HepG2 (cell line): Measurements from ENCODE around the gene TSKU. TPM values are rescaled to one million over a fixed set of nuclear protein-coding genes. Genes with fewer than 3 reads are reported as not detected.

Experiments used
- BATF2 ChIP-seq: sonication (generic); formaldehyde crosslinking; IDR thresholded peaks from 2 replicates; pipeline ENCODE4 v1.8.0; 2022; ENCODE audit warnings: mild to moderate bottlenecking, missing genetic modification reagents, moderate library complexity
- CENPBD1 ChIP-seq: sonication (generic); formaldehyde crosslinking; IDR thresholded peaks from 2 replicates; pipeline ENCODE4 v1.8.0; 2022; ENCODE audit warnings: missing genetic modification reagents, low read depth, mild to moderate bottlenecking, borderline replicate concordance
- DRAP1 ChIP-seq: IDR thresholded peaks from 2 replicates; pipeline ENCODE4 v1.6.1; 2016; ENCODE audit warnings: missing genetic modification reagents, missing compliant biosample characterization
- IRF2 ChIP-seq: IDR thresholded peaks from 2 replicates; pipeline ENCODE4 v1.6.1; 2018; ENCODE audit warnings: missing genetic modification reagents, missing compliant biosample characterization
- KMT2B ChIP-seq: IDR thresholded peaks from 2 replicates; pipeline ENCODE4 v1.6.1; 2016; ENCODE audit warnings: missing genetic modification reagents, missing compliant biosample characterization
- NFE2 ChIP-seq: sonication (generic); formaldehyde crosslinking; IDR thresholded peaks from 2 replicates; pipeline ENCODE4 v1.4.0; 2020; ENCODE audit warnings: missing genetic modification reagents
- NONO ChIP-seq, 2 experiments: fragments of 450-650 bp in 1 of 2; sonication (generic) in 1 of 2; formaldehyde crosslinking in 1 of 2; IDR thresholded peaks in 1 of 2; conservative IDR thresholded peaks in 1 of 2; 2 replicates each; pipeline versions ENCODE4 v1.6.1 to v1.8.0; 2017 to 2022; ENCODE audit warnings: mild to moderate bottlenecking in 1 of 2, missing genetic modification reagents in 1 of 2, moderate library complexity in 1 of 2
- RBAK ChIP-seq: sonication (generic); formaldehyde crosslinking; IDR thresholded peaks from 2 replicates; pipeline ENCODE4 v1.5.1; 2020; ENCODE audit warnings: mild to moderate bottlenecking, missing genetic modification reagents
- RFX3 ChIP-seq: IDR thresholded peaks from 2 replicates; pipeline ENCODE4 v1.6.1; 2016; ENCODE audit warnings: missing biosample characterization, missing genetic modification reagents
- SIN3A ChIP-seq: IDR thresholded peaks from 2 replicates; pipeline ENCODE4 v1.6.1; 2011; ENCODE audit warnings: low read depth, mild to moderate bottlenecking, control low read depth, low read length, borderline replicate concordance
- TMF1 ChIP-seq: sonication (generic); formaldehyde crosslinking; IDR thresholded peaks from 2 replicates; pipeline ENCODE4 v1.8.1; 2022; ENCODE audit warnings: low read depth, missing genetic modification reagents
- ZBTB42 ChIP-seq: sonication (generic); formaldehyde crosslinking; IDR thresholded peaks from 2 replicates; pipeline ENCODE4 v1.5.0; 2020; ENCODE audit warnings: mild to moderate bottlenecking, missing genetic modification reagents
- ZEB1 ChIP-seq: IDR thresholded peaks from 2 replicates; pipeline ENCODE4 v1.6.1; 2012; ENCODE audit warnings: mild to moderate bottlenecking, low read depth, inconsistent platforms; ENCODE audit not compliant: insufficient replicate concordance
- ZFP36L1 ChIP-seq: sonication (generic); formaldehyde crosslinking; IDR thresholded peaks from 2 replicates; pipeline ENCODE4 v1.8.0; 2022; ENCODE audit warnings: mild to moderate bottlenecking, missing genetic modification reagents, moderate library complexity
- ZFP91 ChIP-seq: sonication (generic); formaldehyde crosslinking; IDR thresholded peaks from 2 replicates; pipeline ENCODE4 v1.9.0; 2022; ENCODE audit warnings: missing genetic modification reagents, mild to moderate bottlenecking, borderline replicate concordance
- ZNF224 ChIP-seq: sonication (generic); formaldehyde crosslinking; IDR thresholded peaks from 2 replicates; pipeline ENCODE4 v1.5.0; 2020; ENCODE audit warnings: mild to moderate bottlenecking, missing genetic modification reagents
- ZNF232 ChIP-seq: sonication (generic); formaldehyde crosslinking; IDR thresholded peaks from 2 replicates; pipeline ENCODE4 v1.4.0; 2020; ENCODE audit warnings: missing genetic modification reagents, borderline replicate concordance
- ZNF724P ChIP-seq: sonication (generic); formaldehyde crosslinking; IDR thresholded peaks from 2 replicates; pipeline ENCODE4 v1.8.0; 2022; ENCODE audit warnings: missing genetic modification reagents, borderline replicate concordance
- ZSCAN22 ChIP-seq: sonication (generic); formaldehyde crosslinking; IDR thresholded peaks from 2 replicates; pipeline ENCODE4 v1.4.0; 2020; ENCODE audit warnings: mild to moderate bottlenecking, missing genetic modification reagents
- polyA plus RNA-seq, 8 experiments: library from polyadenylated mRNA; depleted of rRNA in 3 of 8; stranded (reverse) in 7 of 8; unstranded in 1 of 8; fragments of >200 nt; fragmentation: Illumina TruSeq in 4 of 8; extraction: Trizol in 4 of 8; gene quantifications; 2 replicates each; pipeline versions ENCODE4 v1.2.1 to v1.2.3, GENCODE V29; 2011 to 2016; ENCODE audit warnings: low read depth in 4 of 8, missing spikeins in 1 of 8, mixed read lengths in 1 of 8; ENCODE audit not compliant: insufficient read depth in 1 of 8
- total RNA-seq, 5 experiments: library from RNA; depleted of rRNA; stranded (reverse); fragments of >200 nt; fragmentation: Illumina TruSeq; extraction: Trizol; gene quantifications; 2 replicates each; pipeline ENCODE4 v1.2.3, GENCODE V29; 2016; ENCODE audit warnings: low read depth in 1 of 5
- TF ChIP-seq, protein P1 (sequence below): sonication (generic); formaldehyde crosslinking; IDR thresholded peaks from 2 replicates; pipeline ENCODE4 v1.4.0; 2020; ENCODE audit warnings: missing genetic modification reagents
- TF ChIP-seq, protein P2 (sequence below): IDR thresholded peaks from 2 replicates; pipeline ENCODE4 v1.6.1; 2016; ENCODE audit warnings: mild to moderate bottlenecking

The TSKU gene
- total and polyA plus RNA-seq, 2 of the 13 experiments (the other 11 are each of a cell fraction or from before 2014, with no cell fraction given) = 20.3 to 21.4 TPM

DNA sequence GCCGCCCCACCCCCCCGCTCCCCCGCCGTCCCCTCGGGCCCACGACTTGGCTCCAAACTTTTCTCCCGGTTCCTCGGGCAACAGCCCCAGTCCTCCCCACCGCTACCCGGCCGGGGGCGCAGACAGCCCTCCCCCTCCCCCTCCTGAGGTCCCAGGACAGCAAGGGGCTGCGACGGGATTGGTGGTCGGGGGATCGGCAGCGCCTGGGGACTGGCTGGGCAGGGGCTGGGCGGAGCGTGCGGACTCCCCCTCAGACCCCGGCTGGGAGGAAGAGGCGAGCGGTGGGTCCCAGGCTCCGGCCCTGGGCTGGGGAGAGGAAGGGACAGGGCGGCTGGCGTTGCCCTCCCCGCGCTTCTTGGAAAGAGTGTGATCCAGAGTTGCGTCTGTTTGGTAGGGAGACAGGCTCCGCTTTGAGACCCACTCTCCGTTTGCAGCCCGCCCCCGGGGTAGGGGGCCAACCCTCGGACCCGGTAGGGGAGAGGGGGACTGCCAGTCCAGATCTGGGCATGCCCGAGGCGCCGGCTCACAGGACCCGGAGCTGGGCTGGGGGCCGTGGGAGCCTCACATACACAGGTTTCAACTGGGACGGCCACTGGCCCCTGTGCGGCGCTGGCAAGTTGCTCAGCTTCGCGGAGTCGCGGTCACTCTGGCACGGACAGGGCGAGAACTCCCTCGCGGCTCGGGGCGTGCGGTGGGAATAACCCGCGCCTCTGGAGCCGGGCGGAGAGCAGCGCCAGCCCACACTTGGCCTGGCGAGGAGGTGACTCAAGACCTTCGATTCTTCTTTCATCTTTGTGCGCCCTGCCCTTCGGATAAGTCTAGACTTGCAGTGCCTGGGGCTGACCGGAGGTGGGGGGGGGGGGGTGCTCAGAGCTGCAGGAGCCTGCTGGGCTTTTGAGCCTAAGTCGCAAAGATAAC is 999 bp downstream of the TSKU start (continued):
- no peak; the same call in 1 of the 2 replicates for TF ChIP-seq ZBTB42 (CRISPR knock-in tag)
- no peak for TF ChIP-seq RBAK (CRISPR knock-in tag)
- TF ChIP-seq BATF2 (CRISPR knock-in tag) = no peak
- peak; percentile 84 for TF ChIP-seq DRAP1 (CRISPR knock-in tag)
- TF ChIP-seq TMF1 = 0 out of 2 replicates have a peak, but pooled peaks have one; percentile 66
- TF ChIP-seq SIN3A = peak; percentile 43; the same call in 1 of the 2 replicates
- TF ChIP-seq ZNF724P (CRISPR knock-in tag) = 0 out of 2 replicates have a peak, but pooled peaks have one; percentile 12
- TF ChIP-seq ZNF224 (CRISPR knock-in tag) = no peak
- TF ChIP-seq, protein P1, sequence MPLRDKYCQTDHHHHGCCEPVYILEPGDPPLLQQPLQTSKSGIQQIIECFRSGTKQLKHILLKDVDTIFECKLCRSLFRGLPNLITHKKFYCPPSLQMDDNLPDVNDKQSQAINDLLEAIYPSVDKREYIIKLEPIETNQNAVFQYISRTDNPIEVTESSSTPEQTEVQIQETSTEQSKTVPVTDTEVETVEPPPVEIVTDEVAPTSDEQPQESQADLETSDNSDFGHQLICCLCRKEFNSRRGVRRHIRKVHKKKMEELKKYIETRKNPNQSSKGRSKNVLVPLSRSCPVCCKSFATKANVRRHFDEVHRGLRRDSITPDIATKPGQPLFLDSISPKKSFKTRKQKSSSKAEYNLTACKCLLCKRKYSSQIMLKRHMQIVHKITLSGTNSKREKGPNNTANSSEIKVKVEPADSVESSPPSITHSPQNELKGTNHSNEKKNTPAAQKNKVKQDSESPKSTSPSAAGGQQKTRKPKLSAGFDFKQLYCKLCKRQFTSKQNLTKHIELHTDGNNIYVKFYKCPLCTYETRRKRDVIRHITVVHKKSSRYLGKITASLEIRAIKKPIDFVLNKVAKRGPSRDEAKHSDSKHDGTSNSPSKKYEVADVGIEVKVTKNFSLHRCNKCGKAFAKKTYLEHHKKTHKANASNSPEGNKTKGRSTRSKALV (CRISPR knock-in tag) = 0 out of 2 replicates have a peak, but pooled peaks have one; percentile 26
- 0 out of 2 replicates have a peak, but pooled peaks have one; percentile 42 for TF ChIP-seq ZFP36L1
- TF ChIP-seq ZEB1 = no peak
- TF ChIP-seq ZFP91 (CRISPR knock-in tag) = peak; percentile 13; the same call in 1 of the 2 replicates
- TF ChIP-seq NONO (IDR thresholded peaks at IDR 0.05) = no peak
- TF ChIP-seq NONO (CRISPR knock-in tag; conservative IDR thresholded peaks at IDR 0.05) = peak; percentile 40; the same call in 1 of the 2 replicates
- no peak for TF ChIP-seq NFE2 (CRISPR knock-in tag)
- 0 out of 2 replicates have a peak, but pooled peaks have one; percentile 33 for TF ChIP-seq ZSCAN22
- TF ChIP-seq IRF2 = no peak
- no peak for TF ChIP-seq RFX3 (CRISPR knock-in tag)
- TF ChIP-seq, protein P2, sequence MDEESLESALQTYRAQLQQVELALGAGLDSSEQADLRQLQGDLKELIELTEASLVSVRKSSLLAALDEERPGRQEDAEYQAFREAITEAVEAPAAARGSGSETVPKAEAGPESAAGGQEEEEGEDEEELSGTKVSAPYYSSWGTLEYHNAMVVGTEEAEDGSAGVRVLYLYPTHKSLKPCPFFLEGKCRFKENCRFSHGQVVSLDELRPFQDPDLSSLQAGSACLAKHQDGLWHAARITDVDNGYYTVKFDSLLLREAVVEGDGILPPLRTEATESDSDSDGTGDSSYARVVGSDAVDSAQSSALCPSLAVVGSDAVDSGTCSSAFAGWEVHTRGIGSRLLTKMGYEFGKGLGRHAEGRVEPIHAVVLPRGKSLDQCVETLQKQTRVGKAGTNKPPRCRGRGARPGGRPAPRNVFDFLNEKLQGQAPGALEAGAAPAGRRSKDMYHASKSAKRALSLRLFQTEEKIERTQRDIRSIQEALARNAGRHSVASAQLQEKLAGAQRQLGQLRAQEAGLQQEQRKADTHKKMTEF = peak; percentile 65; the same call in 1 of the 2 replicates
- 0 out of 2 replicates have a peak, but pooled peaks have one; percentile 24 for TF ChIP-seq KMT2B (CRISPR knock-in tag)
- TF ChIP-seq ZNF232 = 0 out of 2 replicates have a peak, but pooled peaks have one; percentile 49
- no peak for TF ChIP-seq CENPBD1 (CRISPR knock-in tag)
